ENCODE data around the gene PABPN1.
A peak's percentile ranks its signal among the peaks of the same experiment; 100 is the strongest.
"Not testable (repeated sequence)": the region's sequence is repeated elsewhere in the genome, so short reads cannot be mapped to it uniquely, and the experiment has no call there.

Gene PABPN1

GRCh38 chr14:23321572-23322547 is 603 bp downstream of the PABPN1 start:
- peaks cover 17 to 21% of the 10 kb centered on the region in 2 donors for H3K36me3 ChIP-seq (ENCODE audit: control insufficient read depth in 2 of 2, insufficient read depth in 2 of 2, low read length in 2 of 2)
- peaks cover 22% of the 10 kb centered on the region for H3K4me1 ChIP-seq (ENCODE audit: control insufficient read depth, insufficient read depth, low read length)
- H3K4me3 ChIP-seq (ENCODE audit: low read length in 2 of 2) = peak overlapping the region; percentile 86 to 92
- no peaks in the 10 kb centered on the region for H3K27me3 ChIP-seq (ENCODE audit: control insufficient read depth in 1 of 2, insufficient read depth in 2 of 2, low read length in 2 of 2)
- H3K27ac ChIP-seq (ENCODE audit: low read length) = peak overlapping the region; percentile 67
- H3K9ac ChIP-seq (ENCODE audit: low read length in 2 of 2) = peak overlapping the region; percentile 89 to 93
- no peaks in the 10 kb centered on the region for H3K9me3 ChIP-seq (ENCODE audit: control insufficient read depth in 2 of 2, low read length in 2 of 2)

DNA sequence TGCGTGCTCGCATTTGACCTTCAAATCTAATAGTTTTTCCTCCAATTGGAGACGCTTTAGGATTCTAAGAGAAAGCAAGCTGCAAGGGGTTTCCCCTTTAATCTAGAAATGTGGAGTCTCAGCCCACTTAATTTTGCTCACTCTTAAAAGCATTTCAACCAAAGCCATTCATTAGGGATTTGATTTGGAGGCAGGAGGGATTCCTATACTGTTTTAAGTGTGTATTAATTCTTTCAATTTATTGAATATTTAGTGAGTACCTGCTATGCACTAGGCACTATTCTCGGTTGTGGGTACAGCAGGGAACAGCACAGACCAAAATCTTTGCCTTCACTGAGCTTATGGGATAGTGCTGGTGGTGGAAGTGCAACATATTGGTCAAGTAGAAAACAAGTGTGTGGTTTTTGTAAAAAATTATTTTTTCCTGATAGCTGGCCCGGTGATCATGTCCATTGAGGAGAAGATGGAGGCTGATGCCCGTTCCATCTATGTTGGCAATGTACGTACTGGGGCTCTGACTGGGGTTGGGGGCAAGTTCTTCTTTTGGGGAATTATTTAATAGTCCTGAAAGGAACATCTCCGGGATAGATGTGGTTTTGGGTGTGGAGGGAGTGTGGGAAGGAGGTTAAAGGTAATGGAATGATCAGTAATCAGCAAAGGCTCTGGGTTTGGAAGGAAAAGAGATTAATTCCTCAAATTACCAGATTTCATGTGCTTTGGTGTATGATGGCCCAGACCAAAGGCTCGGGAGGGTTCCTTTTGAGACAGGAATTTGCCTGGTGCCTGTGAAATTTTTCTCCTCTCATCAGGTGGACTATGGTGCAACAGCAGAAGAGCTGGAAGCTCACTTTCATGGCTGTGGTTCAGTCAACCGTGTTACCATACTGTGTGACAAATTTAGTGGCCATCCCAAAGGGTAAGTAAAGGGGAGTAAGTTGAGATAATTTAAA is 1.6 kb downstream of the PABPN1 start:
- Histone ChIP-seq H3K4me3 (ENCODE audit: low read length in 2 of 2) (peak overlapping the region; percentile 86 to 92), H3K9me3 (ENCODE audit: control insufficient read depth in 2 of 2, low read length in 2 of 2) (no peaks in the 10 kb centered on the region), H3K9ac (ENCODE audit: low read length in 2 of 2) (peak overlapping the region; percentile 89 to 93), H3K27ac (ENCODE audit: low read length) (peak overlapping the region; percentile 60), H3K36me3 (ENCODE audit: control insufficient read depth in 2 of 2, insufficient read depth in 2 of 2, low read length in 2 of 2) (peaks cover 17 to 21% of the 10 kb centered on the region in 2 donors), H3K27me3 (ENCODE audit: control insufficient read depth in 1 of 2, insufficient read depth in 2 of 2, low read length in 2 of 2) (no peaks in the 10 kb centered on the region), H3K4me1 (ENCODE audit: control insufficient read depth, insufficient read depth, low read length) (peaks cover 22% of the 10 kb centered on the region)

GRCh38 chr14:23323838-23324454 is 2.7 kb downstream of the PABPN1 start:
- Histone ChIP-seq H3K4me1 (ENCODE audit: control insufficient read depth, insufficient read depth, low read length) (peaks cover 22% of the 10 kb centered on the region), H3K9me3 (ENCODE audit: control insufficient read depth in 2 of 2, low read length in 2 of 2) (no peaks in the 10 kb centered on the region), H3K27me3 (ENCODE audit: control insufficient read depth in 1 of 2, insufficient read depth in 2 of 2, low read length in 2 of 2) (no peaks in the 10 kb centered on the region), H3K9ac (ENCODE audit: low read length in 2 of 2) (no peak overlapping the region), H3K4me3 (ENCODE audit: low read length in 2 of 2) (no peak overlapping the region), H3K27ac (ENCODE audit: low read length) (no peak overlapping the region), H3K36me3 (ENCODE audit: control insufficient read depth in 2 of 2, insufficient read depth in 2 of 2, low read length in 2 of 2) (peaks cover 17 to 21% of the 10 kb centered on the region in 2 donors)

GRCh38 chr14:23324455-23324846 is 3.2 kb downstream of the PABPN1 start:
- Histone ChIP-seq H3K9me3 (ENCODE audit: control insufficient read depth in 2 of 2, low read length in 2 of 2) (no peaks in the 10 kb centered on the region), H3K4me1 (ENCODE audit: control insufficient read depth, insufficient read depth, low read length) (peaks cover 22% of the 10 kb centered on the region), H3K9ac (ENCODE audit: low read length in 2 of 2) (no peak overlapping the region), H3K36me3 (ENCODE audit: control insufficient read depth in 2 of 2, insufficient read depth in 2 of 2, low read length in 2 of 2) (peaks cover 17 to 21% of the 10 kb centered on the region in 2 donors), H3K4me3 (ENCODE audit: low read length in 2 of 2) (no peak overlapping the region), H3K27ac (ENCODE audit: low read length) (no peak overlapping the region), H3K27me3 (ENCODE audit: control insufficient read depth in 1 of 2, insufficient read depth in 2 of 2, low read length in 2 of 2) (no peaks in the 10 kb centered on the region)

- Histone ChIP-seq H3K27ac (ENCODE audit: low read length) (no peak overlapping the region), H3K4me3 (ENCODE audit: low read length in 2 of 2) (no peak overlapping the region)
These were observed 3.7 kb downstream of the PABPN1 start for GRCh38 chr14:23324993-23325392.

GRCh38 chr14:23325746-23326145 is 4.5 kb downstream of the PABPN1 start:
- H3K9me3 ChIP-seq (ENCODE audit: control insufficient read depth in 2 of 2, low read length in 2 of 2); H3K9ac ChIP-seq (ENCODE audit: low read length in 2 of 2); H3K27ac ChIP-seq (ENCODE audit: low read length); H3K4me3 ChIP-seq (ENCODE audit: low read length in 2 of 2); H3K27me3 ChIP-seq (ENCODE audit: control insufficient read depth in 1 of 2, insufficient read depth in 2 of 2, low read length in 2 of 2): not testable (repeated sequence)
- Histone ChIP-seq H3K36me3 (ENCODE audit: control insufficient read depth in 2 of 2, insufficient read depth in 2 of 2, low read length in 2 of 2) (peaks cover 17 to 21% of the 10 kb centered on the region in 2 donors), H3K4me1 (ENCODE audit: control insufficient read depth, insufficient read depth, low read length) (peaks cover 13% of the 10 kb centered on the region)

More at GRCh38 chr14:23324993-23325392, 3.7 kb downstream of the PABPN1 start:
- H3K36me3 ChIP-seq (ENCODE audit: control insufficient read depth in 2 of 2, insufficient read depth in 2 of 2, low read length in 2 of 2) = peaks cover 17 to 21% of the 10 kb centered on the region in 2 donors
- no peak overlapping the region for H3K9ac ChIP-seq (ENCODE audit: low read length in 2 of 2)
- H3K4me1 ChIP-seq (ENCODE audit: control insufficient read depth, insufficient read depth, low read length) = peaks cover 20% of the 10 kb centered on the region
- H3K27me3 ChIP-seq (ENCODE audit: control insufficient read depth in 1 of 2, insufficient read depth in 2 of 2, low read length in 2 of 2) = no peaks in the 10 kb centered on the region
- H3K9me3 ChIP-seq (ENCODE audit: control insufficient read depth in 2 of 2, low read length in 2 of 2) = no peaks in the 10 kb centered on the region

DNA sequence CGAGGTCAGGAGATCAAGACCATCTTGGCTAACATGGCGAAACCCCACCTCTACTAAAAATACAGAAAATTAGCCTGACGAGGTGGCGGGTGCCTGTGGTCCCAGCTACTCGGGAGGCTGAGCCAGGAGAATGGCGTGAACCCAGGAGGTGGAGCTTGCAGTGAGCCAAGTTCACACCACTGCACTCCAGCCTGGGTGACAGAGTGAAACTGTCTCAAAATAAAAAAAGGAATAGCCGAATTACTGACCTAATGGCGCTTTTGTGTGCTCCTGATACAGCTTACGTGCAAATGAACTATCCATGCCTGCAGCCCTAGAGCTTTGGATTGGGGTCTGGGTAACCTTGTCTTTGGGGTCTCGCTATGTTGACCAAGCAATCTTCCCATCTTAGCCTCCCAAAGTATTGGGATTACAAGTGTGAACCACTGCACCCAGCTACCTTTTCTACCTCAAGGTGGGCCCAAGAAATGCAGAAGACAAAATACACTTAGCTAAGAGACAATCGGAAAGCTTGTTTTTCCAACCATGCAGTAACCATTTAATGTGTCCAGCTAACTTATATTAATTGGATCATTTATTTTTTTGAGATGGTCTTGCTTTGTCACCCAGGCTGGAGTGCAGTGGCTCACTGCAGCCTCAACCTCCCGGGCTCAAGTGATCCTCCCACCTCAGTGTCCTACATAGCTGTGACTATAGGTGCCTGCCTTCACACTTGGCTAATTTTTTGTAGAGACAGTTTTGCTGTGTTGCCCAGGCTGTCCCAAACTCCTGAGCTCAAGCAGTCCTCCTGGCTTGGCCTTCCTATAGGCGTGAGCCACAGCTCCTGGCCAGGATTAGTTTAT is 5.5 kb downstream of the PABPN1 start:
- no peak overlapping the region for H3K9ac ChIP-seq (ENCODE audit: low read length in 2 of 2)
- peaks cover 17 to 21% of the 10 kb centered on the region in 2 donors for H3K36me3 ChIP-seq (ENCODE audit: control insufficient read depth in 2 of 2, insufficient read depth in 2 of 2, low read length in 2 of 2)
- peaks cover 13% of the 10 kb centered on the region for H3K4me1 ChIP-seq (ENCODE audit: control insufficient read depth, insufficient read depth, low read length)
- H3K27ac ChIP-seq (ENCODE audit: low read length) = no peak overlapping the region
- H3K27me3 ChIP-seq (ENCODE audit: control insufficient read depth in 1 of 2, insufficient read depth in 2 of 2, low read length in 2 of 2) = no peaks in the 10 kb centered on the region
- no peak overlapping the region for H3K4me3 ChIP-seq (ENCODE audit: low read length in 2 of 2)
- no peaks in the 10 kb centered on the region for H3K9me3 ChIP-seq (ENCODE audit: control insufficient read depth in 2 of 2, low read length in 2 of 2)

- Histone ChIP-seq H3K27ac (ENCODE audit: low read length) (no peak overlapping the region), H3K36me3 (ENCODE audit: control insufficient read depth in 2 of 2, insufficient read depth in 2 of 2, low read length in 2 of 2) (peaks cover 14 to 18% of the 10 kb centered on the region in 2 donors), H3K4me3 (ENCODE audit: low read length in 2 of 2) (no peak overlapping the region), H3K27me3 (ENCODE audit: control insufficient read depth in 1 of 2, insufficient read depth in 2 of 2, low read length in 2 of 2) (no peaks in the 10 kb centered on the region), H3K4me1 (ENCODE audit: control insufficient read depth, insufficient read depth, low read length) (peaks cover 1% of the 10 kb centered on the region), H3K9me3 (ENCODE audit: control insufficient read depth in 2 of 2, low read length in 2 of 2) (no peaks in the 10 kb centered on the region), H3K9ac (ENCODE audit: low read length in 2 of 2) (no peak overlapping the region)
These were observed 6.9 kb downstream of the PABPN1 start for GRCh38 chr14:23327947-23328744.

GRCh38 chr14:23335623-23336022 is 14.4 kb downstream of the PABPN1 start:
- H3K36me3 ChIP-seq (ENCODE audit: control insufficient read depth in 2 of 2, insufficient read depth in 2 of 2, low read length in 2 of 2) = no peaks in the 10 kb centered on the region
- H3K27me3 ChIP-seq (ENCODE audit: control insufficient read depth in 1 of 2, insufficient read depth in 2 of 2, low read length in 2 of 2) = no peaks in the 10 kb centered on the region
- no peak overlapping the region for H3K4me3 ChIP-seq (ENCODE audit: low read length in 2 of 2)
- no peak overlapping the region for H3K9ac ChIP-seq (ENCODE audit: low read length in 2 of 2)
- no peaks in the 10 kb centered on the region for H3K4me1 ChIP-seq (ENCODE audit: control insufficient read depth, insufficient read depth, low read length)
- no peak overlapping the region for H3K27ac ChIP-seq (ENCODE audit: low read length)
- H3K9me3 ChIP-seq (ENCODE audit: control insufficient read depth in 2 of 2, low read length in 2 of 2) = no peaks in the 10 kb centered on the region

All from stomach smooth muscle (tissue), 2 donors.